HEK293T (cell line): ENCODE measurements around the gene NNMT.

Experiments used
- FOXA1 ChIP-seq: fragments of 450-650 bp; IDR thresholded peaks from 2 replicates; pipeline ENCODE4 v1.6.1; 2016; ENCODE audit warnings: mild to moderate bottlenecking
- HDGF ChIP-seq: fragments of 450-650 bp; IDR thresholded peaks from 2 replicates; pipeline ENCODE4 v1.6.1; 2017; ENCODE audit warnings: antibody characterized with exemption, borderline replicate concordance

GRCh38 chr11:114265122-114265878, 30.9 kb upstream of the NNMT start:
- TF ChIP-seq FOXA1 (no peak), HDGF (no peak)
